Upper lobe of left lung (tissue), 6 donors: ENCODE results near the gene KLK6. TPM values are rescaled to one million over a fixed set of nuclear protein-coding genes. Genes with fewer than 3 reads are reported as not detected.

Source experiments
- ATAC-seq, 2 donors: fragments of 200-7000 bp; cut with Tn5 transposase; one replicate each; pipeline ENCODE4 v1.9.1; 2022; ENCODE audit warnings: mild to moderate bottlenecking in 2 of 2, moderate library complexity in 2 of 2; ENCODE audit not compliant: low FRiP score in 2 of 2
- DNase-seq, 2 donors: peaks; one replicate each; pipeline ENCODE4 v3.0.0-alpha.2; 2019 to 2020
- H3K27ac ChIP-seq, 4 donors: fragments of 200-600 bp; sonication (generic); one replicate each; pipeline ENCODE4 v1.5.1; 2016 to 2019
- H3K27me3 ChIP-seq, 4 donors: fragments of 200-600 bp; sonication (generic); one replicate each; pipeline ENCODE4 v1.5.1; 2017 to 2019
- H3K36me3 ChIP-seq, 4 donors: fragments of 200-600 bp; sonication (generic); one replicate each; pipeline ENCODE4 v1.5.1; 2016 to 2019
- H3K4me1 ChIP-seq, 4 donors: fragments of 200-600 bp; sonication (generic); one replicate each; pipeline ENCODE4 v1.5.1; 2018 to 2019
- H3K4me3 ChIP-seq, 4 donors: fragments of 200-600 bp; sonication (generic); one replicate each; pipeline ENCODE4 v1.5.1; 2017 to 2019; ENCODE audit warnings: mild to moderate bottlenecking in 2 of 4, moderate library complexity in 1 of 4
- H3K9me3 ChIP-seq, 4 donors: fragments of 200-600 bp; sonication (generic); one replicate each; pipeline ENCODE4 v1.5.1; 2018 to 2019
- EP300 ChIP-seq, 4 donors: sonication (generic); formaldehyde crosslinking; IDR thresholded peaks; one replicate each; pipeline ENCODE4 v1.5.1; 2017; ENCODE audit warnings: antibody characterized with exemption in 4 of 4, control low read depth in 2 of 4
- POLR2A ChIP-seq, 4 donors: fragments of 450-650 bp; IDR thresholded peaks; one replicate each; pipeline ENCODE4 v1.5.1; 2016 to 2017; ENCODE audit warnings: antibody characterized with exemption in 4 of 4, mild to moderate bottlenecking in 2 of 4
- POLR2AphosphoS5 ChIP-seq, 2 donors: sonication (generic); formaldehyde crosslinking; IDR thresholded peaks; one replicate each; pipeline ENCODE4 v1.5.1; 2017; ENCODE audit warnings: antibody characterized with exemption in 2 of 2
- WGBS, 2 donors: methylation state at CpG; one replicate each; pipeline ENCODE4 v1.1.5; 2017 to 2018; 5-methylcytosine and 5-hydroxymethylcytosine counted together
- total RNA-seq, 6 donors: library from RNA; depleted of rRNA in 4 of 6; stranded (reverse); fragments of >200 nt in 4 of 6; gene quantifications; one replicate each; pipeline versions ENCODE4 v1.1.0 to v1.2.1, GENCODE V29; 2016 to 2021
- TF ChIP-seq, protein P1 (sequence below), 6 experiments: fragments of 450-650 bp in 4 of 6; fragments of 200-600 bp in 2 of 6; sonication (generic) in 2 of 6; IDR thresholded peaks; one replicate each; pipeline ENCODE4 v1.5.1; 2016 to 2019; ENCODE audit warnings: antibody characterized with exemption in 6 of 6
- donor health status: DM: no; HTN: no; CAD: no; lungs with moderate emphysema.
- donor health status: DM: no; HTN: yes; CAD: no; lungs with severe emphysema.

KLK6 gene
- total RNA-seq, 6 donors from 2014 or later = not detected

DNA sequence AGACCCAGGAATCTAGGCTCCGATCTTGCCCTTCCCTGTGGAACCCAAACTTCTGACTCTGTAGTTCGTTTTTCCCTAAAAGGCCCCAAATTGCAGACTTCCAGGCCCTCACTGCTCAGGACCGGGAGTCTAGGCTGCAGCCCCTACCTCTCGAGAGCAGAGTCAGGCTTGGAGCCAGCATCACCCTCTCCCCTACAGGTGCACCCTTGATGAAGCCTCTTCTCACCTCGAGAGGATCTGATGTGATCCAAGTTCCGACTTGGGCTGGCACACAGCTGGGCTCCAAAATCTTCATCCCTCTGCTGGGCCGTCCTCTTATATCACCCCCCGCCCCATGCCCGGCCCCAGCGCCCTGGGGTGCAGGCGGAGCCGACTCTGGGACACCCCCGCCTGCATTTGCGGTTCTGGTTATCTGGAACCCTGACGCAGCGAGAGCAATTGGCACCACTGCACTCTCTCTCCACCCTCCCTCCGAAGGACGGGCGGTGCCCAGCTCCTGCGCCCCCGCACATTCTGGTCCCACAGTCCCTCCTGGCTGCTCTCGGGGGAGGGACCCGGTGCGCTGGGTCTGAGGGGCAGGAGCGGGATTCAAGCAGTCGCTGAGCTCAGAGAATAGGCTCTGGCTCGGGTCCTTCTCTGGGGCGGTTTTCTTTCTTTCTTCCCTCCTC lies 14.4 kb upstream of the KLK6 start, which contains the start of gene KLK7:
Gene KLK7, minus strand, starts transcription at position 293 of the 668 bp plus-strand sequence. CDS start 1,518 bp downstream, outside the sequence.
- Histone ChIP-seq H3K27me3 (no peaks in the 10 kb centered on the region), H3K4me3 (no peak within 1 kb of the TSS), H3K4me1 (no peaks in the 10 kb centered on the region), H3K36me3 (no peaks in the 10 kb centered on the region), H3K9me3 (no peaks in the 10 kb centered on the region), H3K27ac (no peak within 1 kb of the TSS)
- DNase-seq (no peak), ATAC-seq (no peak)
- 15 to 19% methylated on average over 9 to 28 of the region's 28 CpGs for WGBS, 2 donors
- TF ChIP-seq, protein P1, sequence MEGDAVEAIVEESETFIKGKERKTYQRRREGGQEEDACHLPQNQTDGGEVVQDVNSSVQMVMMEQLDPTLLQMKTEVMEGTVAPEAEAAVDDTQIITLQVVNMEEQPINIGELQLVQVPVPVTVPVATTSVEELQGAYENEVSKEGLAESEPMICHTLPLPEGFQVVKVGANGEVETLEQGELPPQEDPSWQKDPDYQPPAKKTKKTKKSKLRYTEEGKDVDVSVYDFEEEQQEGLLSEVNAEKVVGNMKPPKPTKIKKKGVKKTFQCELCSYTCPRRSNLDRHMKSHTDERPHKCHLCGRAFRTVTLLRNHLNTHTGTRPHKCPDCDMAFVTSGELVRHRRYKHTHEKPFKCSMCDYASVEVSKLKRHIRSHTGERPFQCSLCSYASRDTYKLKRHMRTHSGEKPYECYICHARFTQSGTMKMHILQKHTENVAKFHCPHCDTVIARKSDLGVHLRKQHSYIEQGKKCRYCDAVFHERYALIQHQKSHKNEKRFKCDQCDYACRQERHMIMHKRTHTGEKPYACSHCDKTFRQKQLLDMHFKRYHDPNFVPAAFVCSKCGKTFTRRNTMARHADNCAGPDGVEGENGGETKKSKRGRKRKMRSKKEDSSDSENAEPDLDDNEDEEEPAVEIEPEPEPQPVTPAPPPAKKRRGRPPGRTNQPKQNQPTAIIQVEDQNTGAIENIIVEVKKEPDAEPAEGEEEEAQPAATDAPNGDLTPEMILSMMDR (IDR thresholded peaks at IDR 0.05) = no peak
- TF ChIP-seq POLR2AphosphoS5 (IDR thresholded peaks at IDR 0.05) = no peak
- TF ChIP-seq POLR2A (IDR thresholded peaks at IDR 0.05) = no peak
- no peak for TF ChIP-seq EP300 (IDR thresholded peaks at IDR 0.05)

DNA sequence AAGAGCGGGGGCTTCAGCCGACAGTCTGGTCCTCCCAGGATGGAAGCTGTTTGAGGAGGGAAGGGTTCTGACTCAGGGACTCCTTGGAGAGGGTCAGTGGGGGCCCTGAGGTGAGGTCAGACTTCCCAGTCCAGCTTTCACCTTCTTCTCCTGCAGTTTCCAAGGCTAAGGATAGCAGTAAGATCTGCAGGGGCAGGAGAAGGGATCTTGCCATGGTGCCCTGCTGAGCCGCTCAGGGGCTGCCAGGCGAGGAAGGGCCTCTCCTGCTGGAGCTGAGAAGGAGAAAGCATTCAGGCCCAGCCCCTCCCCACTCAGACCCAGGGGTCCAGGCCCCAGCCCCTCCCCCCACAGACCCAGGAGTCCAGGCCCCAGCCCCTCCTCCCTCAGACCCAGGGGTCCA lies 12.8 kb upstream of the KLK6 start:
- no peak overlapping the region for H3K4me3 ChIP-seq
- 47 to 66% methylated on average over 2 to 4 of the region's 4 CpGs for WGBS, 2 donors
- no peak for TF ChIP-seq POLR2A (IDR thresholded peaks at IDR 0.05)
- TF ChIP-seq EP300 (IDR thresholded peaks at IDR 0.05) = no peak
- TF ChIP-seq, protein P1 (IDR thresholded peaks at IDR 0.05) = no peak
- no peak for TF ChIP-seq POLR2AphosphoS5 (IDR thresholded peaks at IDR 0.05)
- no peak overlapping the region for H3K27ac ChIP-seq
- ATAC-seq (peak in 1 of 2 donors; percentile 28), DNase-seq (no peak)
- H3K4me1 ChIP-seq = no peaks in the 10 kb centered on the region
- no peaks in the 10 kb centered on the region for H3K36me3 ChIP-seq
- no peaks in the 10 kb centered on the region for H3K9me3 ChIP-seq
- no peaks in the 10 kb centered on the region for H3K27me3 ChIP-seq

DNA sequence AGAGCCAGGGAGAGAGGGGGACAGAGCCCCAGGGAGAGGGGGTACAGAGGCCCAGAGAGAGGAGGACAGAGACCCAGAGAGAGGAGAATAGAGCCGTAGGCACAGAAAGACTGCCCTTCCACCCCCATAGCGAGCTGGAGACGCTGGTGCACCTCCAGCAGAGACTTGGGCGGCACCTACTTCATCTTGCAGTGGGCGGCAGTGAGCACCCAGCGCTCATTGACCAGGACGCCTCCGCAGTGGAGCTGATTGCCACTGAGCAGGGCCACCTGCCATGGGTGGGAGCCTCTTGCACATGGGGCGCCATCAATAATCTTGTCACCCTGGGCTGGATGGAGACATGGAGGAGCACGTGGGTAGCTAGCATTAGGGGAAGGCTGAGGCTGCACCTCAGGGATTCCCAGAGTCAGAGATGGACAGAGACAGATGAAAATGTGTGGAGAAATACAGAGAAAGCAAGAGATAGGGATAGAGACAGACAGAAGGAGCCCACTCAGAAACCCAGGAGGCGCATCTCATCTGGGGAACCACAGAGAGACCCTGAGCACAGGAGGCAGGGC lies 12.3 kb upstream of the KLK6 start:
- Histone ChIP-seq H3K27ac (no peak overlapping the region), H3K4me1 (no peaks in the 10 kb centered on the region), H3K36me3 (no peaks in the 10 kb centered on the region), H3K4me3 (no peak overlapping the region), H3K27me3 (no peaks in the 10 kb centered on the region), H3K9me3 (no peaks in the 10 kb centered on the region)
- 47 to 60% methylated on average over 7 to 11 of the region's 11 CpGs for WGBS, 2 donors
- DNase-seq = no peak
- TF ChIP-seq, protein P1 (IDR thresholded peaks at IDR 0.05) = no peak
- TF ChIP-seq EP300 (IDR thresholded peaks at IDR 0.05) = no peak
- TF ChIP-seq POLR2AphosphoS5 (IDR thresholded peaks at IDR 0.05) = no peak
- TF ChIP-seq POLR2A (IDR thresholded peaks at IDR 0.05) = no peak
- no peak for ATAC-seq

DNA sequence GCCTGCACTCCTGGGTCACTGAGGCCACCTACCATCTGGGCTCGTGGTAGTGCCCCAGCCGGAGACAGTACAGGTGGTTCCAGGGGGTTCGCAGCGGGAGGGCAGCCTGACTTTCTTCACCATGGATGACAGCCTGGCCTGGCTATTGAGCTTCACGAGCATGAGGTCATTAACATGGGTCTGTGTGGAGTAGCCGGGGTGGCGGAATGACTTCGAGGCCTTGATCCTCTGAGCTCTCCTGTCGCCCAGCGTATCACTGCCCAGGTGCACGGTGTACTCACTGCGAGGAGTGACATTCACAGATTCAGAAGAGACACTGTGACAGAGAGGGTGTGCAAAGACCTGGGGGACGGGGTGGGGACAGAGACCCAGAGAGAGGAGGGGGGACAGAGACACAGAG lies 10.8 kb upstream of the KLK6 start:
- Histone ChIP-seq H3K27me3 (no peaks in the 10 kb centered on the region), H3K9me3 (no peaks in the 10 kb centered on the region), H3K27ac (no peak overlapping the region), H3K4me1 (no peaks in the 10 kb centered on the region), H3K36me3 (no peaks in the 10 kb centered on the region), H3K4me3 (no peak overlapping the region)
- WGBS, 2 donors = 46 to 62% methylated on average over 10 to 12 of the region's 13 CpGs
- no peak for DNase-seq
- TF ChIP-seq, protein P1 (IDR thresholded peaks at IDR 0.05) = no peak
- TF ChIP-seq EP300 (IDR thresholded peaks at IDR 0.05) = no peak
- no peak for TF ChIP-seq POLR2AphosphoS5 (IDR thresholded peaks at IDR 0.05)
- no peak for TF ChIP-seq POLR2A (IDR thresholded peaks at IDR 0.05)
- ATAC-seq = no peak

DNA sequence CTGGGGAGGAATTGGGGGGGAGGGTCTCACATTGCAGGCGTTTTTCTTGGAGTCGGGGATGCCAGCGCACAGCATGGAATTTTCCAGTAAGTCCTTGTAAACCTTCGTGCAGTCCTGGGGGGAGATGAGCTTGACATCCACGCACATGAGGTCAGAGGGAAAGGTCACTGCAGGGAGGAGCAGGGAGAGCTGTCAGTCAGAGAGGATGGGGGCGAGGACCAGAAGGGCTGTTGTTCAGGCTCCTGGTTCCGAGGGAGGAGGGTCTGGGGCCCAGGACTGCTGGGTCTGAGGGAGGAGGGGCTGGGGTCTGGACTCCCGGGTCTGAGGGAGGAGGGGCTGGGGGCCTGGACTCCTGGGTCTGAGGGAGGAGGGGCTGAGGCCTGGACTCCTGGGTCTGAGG lies 10.4 kb upstream of the KLK6 start:
- WGBS, 2 donors = 37 to 40% methylated on average over 7 of the region's 8 CpGs
- ATAC-seq = no peak
- no peaks in the 10 kb centered on the region for H3K4me1 ChIP-seq
- H3K36me3 ChIP-seq = no peaks in the 10 kb centered on the region
- H3K9me3 ChIP-seq = no peaks in the 10 kb centered on the region
- no peaks in the 10 kb centered on the region for H3K27me3 ChIP-seq
- DNase-seq = no peak
- H3K27ac ChIP-seq = no peak overlapping the region
- TF ChIP-seq POLR2A (IDR thresholded peaks at IDR 0.05) = no peak
- no peak for TF ChIP-seq EP300 (IDR thresholded peaks at IDR 0.05)
- no peak for TF ChIP-seq POLR2AphosphoS5 (IDR thresholded peaks at IDR 0.05)
- TF ChIP-seq, protein P1 (IDR thresholded peaks at IDR 0.05) = no peak
- H3K4me3 ChIP-seq = no peak overlapping the region
